ENCODE data around the gene FNDC10.
"Not testable (repeated sequence)": the region's sequence is repeated elsewhere in the genome, so short reads cannot be mapped to it uniquely, and the experiment has no call there.

The FNDC10 gene

GRCh38 chr1:1599030-1599934, 653 bp downstream of the FNDC10 start:
- peak; percentile 29 for DNase-seq (ENCODE audit: low spot score)

GRCh38 chr1:1598720-1599029, 1.3 kb downstream of the FNDC10 start:
- no peak for DNase-seq (ENCODE audit: low spot score)

GRCh38 chr1:1598051-1598719, 1.8 kb downstream of the FNDC10 start:
- DNase-seq (ENCODE audit: low spot score), result no peak

GRCh38 chr1:1597275-1597930, 2.5 kb downstream of the FNDC10 start:
- DNase-seq (ENCODE audit: low spot score), result no peak

- DNase-seq (ENCODE audit: low spot score), result no peak
These were observed 3.3 kb downstream of the FNDC10 start for GRCh38 chr1:1596493-1597274.

GRCh38 chr1:1595341-1595740, 4.6 kb downstream of the FNDC10 start:
- DNase-seq (ENCODE audit: low spot score), result not testable (repeated sequence)

- DNase-seq (ENCODE audit: low spot score), result no peak
These were observed 5.2 kb downstream of the FNDC10 start for GRCh38 chr1:1594602-1595260.

- no peak for DNase-seq (ENCODE audit: low spot score)
These were observed 5.9 kb downstream of the FNDC10 start for GRCh38 chr1:1593834-1594601.

GRCh38 chr1:1591452-1591851, 8.5 kb downstream of the FNDC10 start:
- DNase-seq (ENCODE audit: low spot score), result no peak

GRCh38 chr1:1583347-1584010, 16.5 kb downstream of the FNDC10 start:
- no peak for DNase-seq (ENCODE audit: low spot score)

- DNase-seq (ENCODE audit: low spot score), result no peak
These were observed 17.2 kb downstream of the FNDC10 start for GRCh38 chr1:1582585-1583346.

- DNase-seq (ENCODE audit: low spot score), result no peak
These were observed 21.5 kb downstream of the FNDC10 start for GRCh38 chr1:1578371-1578940.

GRCh38 chr1:1577367-1578011, 22.4 kb downstream of the FNDC10 start:
- DNase-seq (ENCODE audit: low spot score), result no peak

GRCh38 chr1:1574721-1575537, 25.0 kb downstream of the FNDC10 start, which contains the start of gene SSU72:
Gene SSU72 (minus strand): TSS chr1:1574863. CDS start chr1:1574557, 306 bp downstream.
- peak; percentile 91 for DNase-seq (ENCODE audit: low spot score)

GRCh38 chr1:1573843-1574720, 25.9 kb downstream of the FNDC10 start:
- DNase-seq (ENCODE audit: low spot score), result peak; percentile 62

GRCh38 chr1:1569341-1569740, 30.6 kb downstream of the FNDC10 start:
- no peak for DNase-seq (ENCODE audit: low spot score)

GRCh38 chr1:1567891-1568291, 32.0 kb downstream of the FNDC10 start:
- no peak for DNase-seq (ENCODE audit: low spot score)

All from CD4-positive, alpha-beta T cell treated with Interleukin-15 for 4 hours (primary cell).